OCI-LY1 (cell line): ENCODE results near the gene HAUS7.

Source experiments
- CTCF ChIP-seq: fragments of 200-600 bp; sonication (generic), shearing (Covaris generic); IDR thresholded peaks from 2 replicates; pipeline ENCODE4 v1.5.1; 2017; ENCODE audit warnings: mild to moderate bottlenecking, antibody characterized with exemption, low read length, moderate library complexity, mixed read lengths
- EZH2 ChIP-seq: fragments of 200-600 bp; sonication (generic), shearing (Covaris generic); IDR thresholded peaks from 2 replicates; pipeline ENCODE4 v1.8.0; 2017; ENCODE audit warnings: borderline replicate concordance, mixed run types, mild to moderate bottlenecking, antibody characterized with exemption, low read length, moderate library complexity, mixed read lengths

GRCh38 chrX:153458476-153458875, 11.9 kb downstream of the HAUS7 start:
- TF ChIP-seq CTCF, result no peak
- no peak for TF ChIP-seq EZH2
